Urothelium cell line (cell line): ENCODE data around the gene OR52W1.

Experiments
- DNase-seq: peaks from one replicate; pipeline ENCODE4 v3.0.0; 2011; ENCODE audit warnings: low spot score, mixed read lengths
- FAIRE-seq: peaks from 2 replicates; lab custom pipeline; 2011; peaks lifted over from hg19 to GRCh38; lab: Jason Lieb, UNC

Gene OR52W1, protein sequence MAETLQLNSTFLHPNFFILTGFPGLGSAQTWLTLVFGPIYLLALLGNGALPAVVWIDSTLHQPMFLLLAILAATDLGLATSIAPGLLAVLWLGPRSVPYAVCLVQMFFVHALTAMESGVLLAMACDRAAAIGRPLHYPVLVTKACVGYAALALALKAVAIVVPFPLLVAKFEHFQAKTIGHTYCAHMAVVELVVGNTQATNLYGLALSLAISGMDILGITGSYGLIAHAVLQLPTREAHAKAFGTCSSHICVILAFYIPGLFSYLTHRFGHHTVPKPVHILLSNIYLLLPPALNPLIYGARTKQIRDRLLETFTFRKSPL

DNA sequence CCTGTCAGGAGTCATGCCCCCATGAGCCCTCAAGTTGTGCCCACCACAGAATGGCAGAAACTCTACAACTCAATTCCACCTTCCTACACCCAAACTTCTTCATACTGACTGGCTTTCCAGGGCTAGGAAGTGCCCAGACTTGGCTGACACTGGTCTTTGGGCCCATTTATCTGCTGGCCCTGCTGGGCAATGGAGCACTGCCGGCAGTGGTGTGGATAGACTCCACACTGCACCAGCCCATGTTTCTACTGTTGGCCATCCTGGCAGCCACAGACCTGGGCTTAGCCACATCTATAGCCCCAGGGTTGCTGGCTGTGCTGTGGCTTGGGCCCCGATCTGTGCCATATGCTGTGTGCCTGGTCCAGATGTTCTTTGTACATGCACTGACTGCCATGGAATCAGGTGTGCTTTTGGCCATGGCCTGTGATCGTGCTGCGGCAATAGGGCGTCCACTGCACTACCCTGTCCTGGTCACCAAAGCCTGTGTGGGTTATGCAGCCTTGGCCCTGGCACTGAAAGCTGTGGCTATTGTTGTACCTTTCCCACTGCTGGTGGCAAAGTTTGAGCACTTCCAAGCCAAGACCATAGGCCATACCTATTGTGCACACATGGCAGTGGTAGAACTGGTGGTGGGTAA lies at the start of gene OR52W1:
OR52W1 (plus strand) TSS at position 51 of the 637 bp plus-strand sequence; CDS start at position 51, 0 bp downstream.
- FAIRE-seq: peak; percentile 52
- DNase-seq: no peak

DNA sequence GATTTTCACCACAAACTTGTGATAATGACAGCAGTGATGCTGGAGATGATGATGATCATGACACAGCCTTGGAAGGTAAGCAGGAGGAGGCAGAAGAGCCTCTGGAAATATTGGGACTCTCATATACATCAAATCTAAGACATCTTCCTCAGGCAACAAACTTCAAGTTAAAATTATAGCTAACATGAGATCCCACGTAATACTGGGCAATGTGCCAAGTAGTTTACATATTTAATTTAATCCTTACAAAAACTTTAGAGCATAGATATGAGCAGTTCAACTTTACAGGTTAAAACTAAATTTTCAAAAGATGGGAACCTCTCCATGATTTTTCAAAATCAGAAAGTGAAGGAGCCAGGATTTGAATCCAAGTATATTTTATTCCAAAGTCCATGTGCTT lies 47.9 kb upstream of the OR52W1 start:
- FAIRE-seq: no peak

DNA sequence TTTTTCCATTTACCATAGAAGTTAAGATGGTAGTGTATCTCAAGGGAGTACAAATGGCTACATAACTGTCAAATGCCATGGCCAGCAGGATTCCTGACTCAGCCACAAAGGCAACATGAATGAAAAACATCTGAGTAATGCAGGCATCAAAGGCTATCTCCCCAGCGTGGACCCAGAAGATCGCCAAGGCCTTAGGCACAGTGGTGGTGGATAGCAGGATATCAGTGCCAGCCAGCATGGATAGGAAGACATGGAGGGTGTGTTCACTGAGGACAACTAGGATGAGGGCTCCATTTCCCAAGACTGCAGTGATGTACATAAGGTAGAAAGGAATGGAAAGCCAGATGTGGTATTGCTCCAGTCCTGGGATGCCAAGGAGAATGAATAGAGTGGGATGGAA lies 46.9 kb upstream of the OR52W1 start:
- DNase-seq: no peak
- FAIRE-seq: no peak

More for the DNA sequence above, 47.9 kb upstream of the OR52W1 start:
- no peak for DNase-seq

DNA sequence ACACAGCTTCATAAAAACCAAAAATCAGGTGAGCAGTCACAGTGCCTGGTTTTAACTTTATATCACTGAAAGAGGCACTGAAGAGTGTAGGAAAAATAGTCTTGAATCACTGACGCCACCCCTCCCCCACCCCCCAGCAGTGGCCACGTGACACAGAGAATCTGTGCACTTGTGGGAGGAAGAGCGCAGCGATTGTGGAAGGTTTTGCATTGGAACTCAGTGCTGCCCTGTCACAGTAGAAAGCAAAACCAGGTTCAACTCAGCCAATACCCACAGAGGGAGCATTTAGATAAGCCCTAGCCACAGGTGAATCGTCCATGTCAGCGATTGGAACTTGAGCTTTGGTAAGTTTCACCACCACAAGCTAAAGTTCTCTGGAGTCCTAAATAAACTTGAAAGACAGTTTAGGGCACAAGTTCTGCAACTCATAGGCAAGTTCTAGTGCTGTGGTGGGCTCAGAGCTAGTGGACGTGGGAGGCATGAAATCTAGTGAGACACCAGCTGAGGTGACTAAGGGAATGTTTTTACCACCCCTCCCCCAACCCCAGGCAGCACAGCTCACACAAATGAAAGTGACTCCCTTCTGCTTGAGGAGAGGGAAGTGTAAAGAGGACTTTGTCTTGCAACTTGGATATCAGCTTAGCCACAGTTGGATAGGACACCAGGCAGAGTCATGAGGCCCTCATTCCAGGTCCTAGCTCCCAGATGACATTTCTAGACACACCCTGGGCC lies 42.2 kb upstream of the OR52W1 start:
- FAIRE-seq (no peak), DNase-seq (no peak)

DNA sequence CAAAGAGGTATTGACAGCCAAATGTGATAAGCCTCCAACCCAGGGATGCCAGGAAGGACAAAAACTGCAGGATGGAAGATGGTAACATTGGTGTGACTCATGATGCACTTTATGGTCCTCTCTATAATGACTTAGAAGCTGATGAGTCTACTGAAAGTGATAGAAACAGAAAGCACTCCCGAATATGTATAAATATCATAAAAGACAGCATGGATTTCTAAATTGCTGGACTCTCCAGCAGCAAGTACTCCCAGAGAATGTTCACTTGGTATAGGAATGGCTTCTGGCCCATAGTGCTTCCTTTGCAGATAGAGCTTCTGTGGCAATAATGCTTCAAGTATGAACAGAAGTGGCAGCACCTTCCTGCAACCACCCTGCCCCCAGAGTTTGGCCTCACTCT lies 28.8 kb upstream of the OR52W1 start, which contains the start of gene OR52B2:
OR52B2 (minus strand) TSS at position 101 of the 400 bp plus-strand sequence; CDS start at position 101, 0 bp downstream.
- DNase-seq: no peak
- FAIRE-seq: no peak

DNA sequence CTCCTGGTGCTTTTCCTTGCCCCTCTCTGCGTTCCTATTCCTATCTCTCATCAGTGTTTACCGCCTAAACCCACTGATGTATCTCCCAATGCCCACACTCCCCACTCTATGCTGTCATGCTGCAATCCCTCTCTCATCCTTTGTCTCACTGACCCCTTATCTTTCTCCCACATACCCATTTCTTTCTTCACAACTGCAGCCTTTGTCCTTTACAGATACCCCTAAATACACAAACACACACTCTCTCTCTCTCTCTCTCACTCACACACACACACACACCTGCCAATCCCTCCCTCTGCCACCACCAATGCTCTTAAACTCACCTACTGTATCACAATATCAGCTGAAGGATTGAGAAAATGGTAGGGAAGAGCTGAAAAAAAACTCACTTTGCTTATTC lies 23.6 kb upstream of the OR52W1 start:
- FAIRE-seq (no peak), DNase-seq (no peak)

DNA sequence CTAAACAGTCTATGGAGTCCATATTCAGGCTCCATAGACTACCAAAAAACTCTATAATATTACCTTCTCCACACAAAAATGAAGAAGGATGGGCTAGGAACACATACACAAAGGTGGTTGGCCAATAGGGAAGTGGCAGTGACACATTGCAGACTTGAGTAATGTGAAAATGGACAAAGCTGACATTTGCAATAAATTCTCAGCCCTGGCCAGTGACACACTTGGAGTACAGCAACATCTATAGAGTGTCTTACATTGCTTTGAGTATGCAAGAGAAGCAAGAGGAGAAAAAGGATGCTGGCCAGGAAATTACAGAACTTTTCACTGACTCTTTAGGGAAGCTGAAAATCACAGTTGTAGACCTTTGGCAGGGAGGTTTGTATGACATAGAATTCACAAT lies 7.3 kb upstream of the OR52W1 start:
- no peak for DNase-seq
- FAIRE-seq: no peak

DNA sequence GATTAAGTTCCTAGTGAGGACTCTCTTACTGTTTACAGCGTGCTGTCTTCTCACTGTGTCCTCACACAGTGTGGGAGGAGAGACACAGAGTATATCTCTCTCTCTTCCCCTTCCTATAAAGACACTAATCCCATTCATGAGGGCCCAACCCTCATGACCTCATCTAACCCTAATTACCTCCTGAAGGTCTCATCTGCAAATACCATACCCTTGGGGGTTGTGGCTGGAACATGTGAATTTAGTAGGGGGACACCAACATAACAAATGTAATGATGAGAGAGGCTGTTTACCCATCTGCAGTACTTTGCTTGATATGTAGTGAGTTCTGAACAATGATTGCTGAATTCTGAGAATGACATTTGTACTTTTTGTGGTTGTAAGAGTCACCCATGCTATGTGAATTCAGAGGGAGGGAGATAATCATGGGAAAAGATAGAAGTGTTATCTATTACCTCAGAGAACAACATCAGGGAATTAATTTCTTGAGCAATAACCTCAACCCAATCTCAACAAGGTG lies 4.9 kb upstream of the OR52W1 start:
- FAIRE-seq: no peak
- no peak for DNase-seq

DNA sequence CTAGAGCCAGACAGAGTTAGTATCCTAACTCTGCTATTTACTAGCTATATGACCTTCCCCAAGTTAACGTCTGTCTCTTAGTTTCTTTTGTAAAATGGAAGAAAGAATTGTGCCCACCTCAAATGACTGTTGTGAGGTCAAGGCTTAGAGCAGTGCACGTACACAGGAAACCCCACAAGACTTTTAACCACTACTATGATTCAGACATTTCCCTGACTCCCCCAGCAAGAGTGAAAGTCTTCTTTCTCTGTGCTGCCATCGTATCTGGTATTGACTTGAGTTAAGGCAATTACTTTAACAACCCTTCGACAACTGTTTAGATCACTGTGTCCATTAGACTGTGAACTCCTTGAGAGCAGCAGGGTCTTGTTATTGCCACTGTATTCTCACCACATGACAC lies 2.6 kb upstream of the OR52W1 start:
- no peak for FAIRE-seq

DNA sequence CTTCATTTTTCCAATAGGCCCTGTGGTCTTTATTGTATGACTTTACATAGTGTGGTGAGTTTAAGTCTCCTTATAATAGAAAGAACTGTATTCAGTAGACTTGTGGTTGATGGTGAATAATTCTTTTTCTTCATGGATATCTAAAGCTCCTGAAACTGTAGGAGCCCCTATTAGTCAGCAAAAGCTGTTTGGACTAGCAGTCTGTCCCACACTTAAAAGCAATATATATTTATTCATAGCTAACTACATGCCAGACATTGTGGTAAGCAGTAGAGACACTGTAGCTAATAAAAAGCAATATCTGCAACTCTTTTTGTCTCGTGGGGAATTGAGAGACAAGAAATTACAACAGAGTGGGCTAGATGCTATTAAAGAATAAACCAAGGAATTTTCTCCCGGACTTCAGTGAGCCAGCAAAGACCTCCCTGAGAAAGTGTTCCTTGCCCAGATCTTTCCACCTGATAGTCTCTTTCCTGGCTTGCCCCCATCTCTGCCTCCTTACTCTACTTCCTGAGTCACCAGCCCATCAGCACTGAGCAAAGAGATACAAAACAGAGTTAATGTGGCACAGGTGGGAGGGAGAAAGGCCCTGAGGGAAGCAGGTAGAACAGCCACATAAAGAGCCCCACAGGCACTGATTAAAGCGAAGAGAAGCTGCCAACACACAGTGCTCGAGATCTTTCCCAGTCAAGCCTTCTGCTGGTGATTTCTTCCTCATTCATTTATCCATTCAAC lies 1.4 kb upstream of the OR52W1 start:
- FAIRE-seq (no peak), DNase-seq (no peak)

More for the DNA sequence above, 2.6 kb upstream of the OR52W1 start:
- no peak for DNase-seq

DNA sequence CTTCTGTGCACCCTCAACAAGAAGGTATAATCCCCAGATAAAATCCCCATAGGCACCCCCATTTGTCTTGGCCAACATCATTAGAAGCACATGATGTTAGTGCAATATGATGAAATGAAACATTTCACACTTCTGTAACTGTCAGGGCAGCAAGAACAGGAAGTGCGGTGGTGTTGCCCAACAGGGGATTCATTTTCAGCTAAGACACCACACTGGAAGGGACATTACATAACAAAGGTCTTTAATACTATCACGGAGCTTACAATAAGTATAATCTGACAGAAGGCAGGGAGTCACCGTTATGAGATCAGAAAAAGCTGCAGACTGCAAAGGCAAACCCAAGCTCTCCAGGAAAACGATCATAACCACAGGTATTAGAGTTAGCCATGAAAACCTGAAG lies 2.0 kb downstream of the OR52W1 start:
- DNase-seq (no peak), FAIRE-seq (no peak)

DNA sequence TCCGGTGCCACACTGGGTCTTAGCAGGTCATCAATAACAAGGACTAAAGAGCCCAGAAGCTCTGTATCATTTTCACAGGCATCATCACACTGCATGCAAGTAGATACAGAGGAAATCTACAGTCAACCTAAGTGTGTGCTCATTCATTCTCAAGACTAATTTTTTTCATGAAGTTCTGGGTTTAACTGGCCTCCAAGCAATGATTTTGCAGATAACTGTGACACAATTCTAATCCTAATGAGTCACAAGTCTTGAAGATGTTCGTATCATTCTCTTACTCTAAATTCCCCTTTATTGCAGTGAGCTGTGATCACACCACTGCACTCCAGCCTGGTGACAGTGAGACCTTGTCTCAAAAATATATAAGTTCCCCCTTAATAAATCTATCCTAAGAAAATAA lies 2.5 kb downstream of the OR52W1 start:
- FAIRE-seq: no peak
- no peak for DNase-seq

DNA sequence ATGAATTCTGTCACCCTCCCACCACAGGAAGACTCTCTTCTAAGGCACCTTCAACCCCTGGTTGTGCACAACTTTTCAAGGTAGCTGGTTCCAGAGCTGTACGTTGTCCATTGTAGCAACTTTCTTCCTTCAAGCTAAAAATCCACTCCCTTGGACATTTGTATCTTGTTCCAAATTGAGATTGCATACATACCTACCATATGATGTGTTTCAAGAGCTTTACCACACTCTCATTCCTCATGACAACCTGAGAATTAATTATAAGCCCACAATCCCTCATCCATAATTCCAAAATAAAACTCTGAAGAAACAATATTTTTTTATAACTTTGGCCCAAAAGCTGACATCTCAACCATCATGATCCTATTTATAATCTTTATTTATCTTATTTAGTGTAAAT lies 3.0 kb downstream of the OR52W1 start:
- DNase-seq: no peak
- no peak for FAIRE-seq

DNA sequence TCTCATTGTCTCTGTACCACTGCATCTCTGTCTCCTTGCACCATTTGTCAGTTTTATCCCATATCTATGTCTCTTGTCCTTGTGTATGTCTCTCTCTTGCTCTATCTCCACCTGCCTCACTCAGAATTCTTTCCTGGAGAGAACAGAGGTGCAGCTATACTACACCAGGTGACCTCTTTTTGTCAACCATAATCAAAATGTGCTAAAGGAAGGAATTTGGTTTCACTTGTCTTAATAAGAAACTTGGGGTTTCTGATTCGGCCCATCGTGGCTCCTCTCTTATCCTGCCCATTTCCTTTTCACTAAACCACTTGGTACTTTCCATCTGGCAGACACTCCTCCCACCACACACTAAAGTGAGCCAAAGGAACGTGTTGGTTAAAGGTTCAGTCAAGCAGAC lies 4.3 kb downstream of the OR52W1 start:
- FAIRE-seq (no peak), DNase-seq (no peak)

DNA sequence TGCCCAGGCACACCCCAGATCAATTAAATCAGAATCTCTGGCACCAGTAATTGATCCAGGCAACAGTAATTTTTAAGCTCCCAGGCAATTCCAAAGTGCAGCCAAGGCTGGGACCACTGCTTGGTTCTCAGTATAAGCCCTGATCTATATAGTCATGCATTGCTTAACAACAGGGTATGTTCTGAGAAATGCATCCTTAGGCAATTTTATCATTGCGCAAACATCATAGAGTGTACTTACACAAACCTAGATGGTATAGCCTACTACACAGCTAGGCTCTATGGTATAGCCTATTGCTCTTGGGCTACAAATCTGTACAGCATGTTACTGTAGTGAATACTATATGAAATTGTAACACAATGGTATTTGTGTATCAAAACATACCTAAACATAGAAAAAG lies 5.7 kb downstream of the OR52W1 start:
- DNase-seq (no peak), FAIRE-seq (no peak)

DNA sequence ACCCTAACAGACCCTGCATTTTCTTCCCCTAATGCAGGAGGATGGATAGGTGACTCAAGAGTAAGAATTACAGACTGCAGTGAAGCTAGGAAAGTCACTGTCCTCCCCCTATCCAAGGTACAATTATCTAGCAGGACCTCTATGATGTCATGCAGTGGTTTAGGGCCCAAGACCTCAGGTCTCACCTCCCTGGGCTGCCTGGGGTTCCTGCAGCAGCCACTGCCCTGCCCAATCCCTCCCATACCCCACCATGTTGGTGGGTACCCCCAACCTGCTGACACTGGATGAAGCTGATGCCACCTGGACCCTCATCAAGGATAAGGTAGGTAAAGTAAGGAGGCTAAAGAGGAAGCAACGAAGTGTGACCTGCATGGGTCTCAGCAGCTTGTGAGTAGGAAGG lies 6.3 kb downstream of the OR52W1 start, which contains the start of gene C11orf42:
C11orf42 (plus strand) TSS at position 192 of the 400 bp plus-strand sequence; CDS start at position 251, 59 bp downstream.
- DNase-seq (no peak), FAIRE-seq (peak; percentile 23)

DNA sequence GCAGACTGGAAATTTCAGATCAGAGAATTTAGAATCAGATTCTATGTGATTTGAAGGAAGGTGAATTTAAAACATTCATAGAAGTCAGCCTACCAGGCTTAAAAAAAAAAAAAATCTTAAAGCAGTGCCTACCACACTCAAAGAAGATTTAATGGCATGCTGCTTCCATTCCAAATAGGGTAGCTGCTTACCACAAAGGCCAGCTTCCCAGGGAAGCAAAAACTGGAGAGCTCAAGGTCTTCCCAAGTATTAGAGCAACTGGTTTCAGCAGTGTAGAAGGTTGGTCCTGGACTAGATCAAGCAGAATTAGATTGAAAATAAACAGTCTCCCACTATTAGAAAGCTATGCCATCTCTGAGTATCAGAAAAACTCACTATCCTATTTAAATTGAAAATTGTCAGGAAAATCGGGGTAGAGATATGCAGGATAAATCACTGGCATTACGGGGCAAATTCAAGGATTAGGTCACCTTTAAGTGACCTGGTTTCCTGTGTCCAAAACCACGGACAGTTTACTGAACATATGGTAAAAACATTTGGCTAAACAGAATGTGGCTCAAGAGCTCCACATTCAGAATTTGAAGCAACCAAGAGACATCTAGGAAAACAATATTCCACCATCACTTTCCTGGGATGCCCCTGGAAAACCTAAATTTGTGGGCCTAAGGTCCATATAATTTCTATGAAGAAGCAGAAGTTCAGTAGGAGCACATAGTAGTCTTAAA lies 7.6 kb downstream of the OR52W1 start:
- DNase-seq: no peak
- FAIRE-seq: no peak

DNA sequence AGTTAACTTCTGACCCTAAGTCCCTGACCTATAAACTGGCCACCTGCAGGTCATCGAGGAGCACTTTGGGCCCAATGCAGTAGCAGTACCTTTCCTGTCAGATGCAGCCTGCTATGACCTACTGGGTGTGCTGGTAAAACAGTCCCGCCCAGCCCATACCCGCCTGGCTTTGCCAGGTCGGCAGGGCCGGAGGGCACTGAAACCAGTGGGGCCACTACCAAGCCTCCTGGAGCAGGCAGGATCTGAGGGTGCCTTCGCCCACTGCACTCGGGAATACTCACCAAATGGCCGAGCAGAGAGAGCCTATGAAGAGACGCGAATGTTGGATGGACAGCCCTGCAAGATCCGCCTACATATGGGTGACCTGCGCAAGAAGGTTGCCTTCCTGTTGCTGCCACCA lies 10.8 kb downstream of the OR52W1 start:
- DNase-seq (no peak), FAIRE-seq (no peak)

DNA sequence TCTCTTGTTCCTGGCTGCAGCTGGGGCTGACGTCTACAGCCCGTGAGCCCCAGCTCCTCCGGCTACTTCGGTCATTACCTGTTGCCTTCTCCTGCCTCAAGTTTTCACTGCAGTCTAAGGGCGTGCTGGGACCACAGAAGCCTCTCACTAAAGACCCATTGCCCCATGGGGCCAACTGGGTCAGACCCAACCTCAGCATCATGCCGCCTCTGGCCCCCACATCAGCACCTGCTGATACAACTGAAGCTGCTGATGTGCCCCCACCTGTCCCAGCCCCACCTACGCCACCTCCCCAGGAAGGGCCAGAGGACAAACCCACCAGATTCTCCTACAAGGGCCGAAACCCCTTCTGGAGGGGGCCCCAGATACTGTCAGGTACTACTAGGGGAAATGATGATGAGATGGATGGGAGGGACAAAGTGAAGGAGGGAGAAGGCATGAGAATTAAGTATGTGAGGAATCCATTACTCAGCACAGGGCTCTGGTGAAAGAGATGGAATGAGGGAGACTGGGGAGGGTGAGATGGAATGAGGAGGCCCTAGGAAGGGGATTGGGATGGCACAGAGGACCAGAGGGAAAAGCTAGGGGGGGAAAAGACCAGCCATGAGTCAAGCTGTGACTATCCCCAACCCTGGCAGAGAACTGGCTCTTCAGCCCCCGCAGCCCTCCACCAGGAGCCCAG lies 11.4 kb downstream of the OR52W1 start:
- DNase-seq (no peak), FAIRE-seq (no peak)

DNA sequence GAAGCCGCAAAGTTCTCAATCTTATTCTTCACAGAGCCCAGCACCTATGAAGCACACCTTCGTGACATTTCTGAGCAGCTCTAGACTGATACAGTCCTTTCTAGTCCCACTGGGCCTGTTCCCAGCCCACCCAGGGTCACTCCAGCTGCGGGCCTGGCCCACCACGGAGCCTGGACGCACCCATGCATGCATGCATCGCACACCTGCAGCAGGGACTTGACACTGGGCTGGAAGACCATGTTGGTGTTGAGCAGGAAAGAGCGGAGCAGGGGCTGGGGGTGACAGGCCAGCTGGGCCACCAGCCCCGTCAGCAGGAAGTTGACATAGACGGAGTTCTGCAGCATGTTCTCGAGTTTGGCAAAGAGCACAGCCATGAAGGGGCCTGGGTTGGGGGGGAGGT lies 15.5 kb downstream of the OR52W1 start:
- FAIRE-seq: no peak
- DNase-seq: no peak
